Dermis blood vessel endothelial cell (primary cell): ENCODE data around the gene APOL4. TPM values are rescaled to one million over a fixed set of nuclear protein-coding genes. Genes with fewer than 3 reads are reported as not detected.
"Not testable (repeated sequence)": the region's sequence is repeated elsewhere in the genome, so short reads cannot be mapped to it uniquely, and the experiment has no call there.

ENCODE experiments used
- DNase-seq: peaks from one replicate; pipeline ENCODE4 v3.0.0; 2010
- total RNA-seq: library from RNA; depleted of rRNA; stranded (reverse); fragments of >200 nt; gene quantifications from 2 replicates; pipeline ENCODE4 v1.2.3, GENCODE V29; 2014

Gene APOL4
- total RNA-seq, 1 donor from 2014 or later, result 3.1 TPM

- no peak for DNase-seq
Measured at GRCh38 chr22:36204632-36205015, 3.0 kb upstream of the APOL4 start.

- DNase-seq, result no peak
Measured at GRCh38 chr22:36204001-36204631, 2.5 kb upstream of the APOL4 start.

- DNase-seq, result peak; percentile 19
Measured at GRCh38 chr22:36203441-36203840, 1.8 kb upstream of the APOL4 start.

GRCh38 chr22:36202906-36203305 lies 1.3 kb upstream of the APOL4 start:
- DNase-seq, result peak; percentile 86

GRCh38 chr22:36201025-36201424 lies 584 bp downstream of the APOL4 start:
- DNase-seq, result not testable (repeated sequence)

- DNase-seq, result no peak
Measured at GRCh38 chr22:36199001-36199551, 2.5 kb downstream of the APOL4 start.

- no peak for DNase-seq
Measured at GRCh38 chr22:36198536-36198935, 3.1 kb downstream of the APOL4 start.

GRCh38 chr22:36197514-36198146 lies 4.0 kb downstream of the APOL4 start:
- peak; percentile 17 for DNase-seq

GRCh38 chr22:36197065-36197440 lies 4.6 kb downstream of the APOL4 start:
- DNase-seq, result peak; percentile 83

- DNase-seq, result no peak
Measured at GRCh38 chr22:36196254-36197064, 5.2 kb downstream of the APOL4 start.

- peak; percentile 84 for DNase-seq
Measured at GRCh38 chr22:36194971-36195370, 6.6 kb downstream of the APOL4 start.

- no peak for DNase-seq
Measured at GRCh38 chr22:36194385-36194784, 7.2 kb downstream of the APOL4 start.

- no peak for DNase-seq
Measured at GRCh38 chr22:36193577-36193976, 8.0 kb downstream of the APOL4 start.

- DNase-seq, result peak; percentile 66
Measured at GRCh38 chr22:36193171-36193570, 8.4 kb downstream of the APOL4 start.

GRCh38 chr22:36192542-36192941 lies 9.1 kb downstream of the APOL4 start:
- DNase-seq, result peak; percentile 47

- DNase-seq, result no peak
Measured at GRCh38 chr22:36191106-36191836, 10.3 kb downstream of the APOL4 start.

GRCh38 chr22:36187862-36188261 lies 13.7 kb downstream of the APOL4 start:
- DNase-seq, result not testable (repeated sequence)

- no peak for DNase-seq
Measured at GRCh38 chr22:36185828-36186624, 15.6 kb downstream of the APOL4 start.

- peak; percentile 74 for DNase-seq
Measured at GRCh38 chr22:36184433-36185025, 17.1 kb downstream of the APOL4 start.

- no peak for DNase-seq
Measured at GRCh38 chr22:36183446-36183845, 18.2 kb downstream of the APOL4 start.

- no peak for DNase-seq
Measured at GRCh38 chr22:36182857-36183256, 18.8 kb downstream of the APOL4 start.
